NCI-H1105 (cell line): ENCODE data around the gene HTRA3.

Source experiments
- DNase-seq: peaks from one replicate; lab custom pipeline; 2025; lab: John Stamatoyannopoulos, UW

Gene HTRA3

GRCh38 chr4:8280876-8281440 lies 11.4 kb downstream of the HTRA3 start:
- no peak for DNase-seq

- DNase-seq: no peak
These were observed 12.1 kb downstream of the HTRA3 start for GRCh38 chr4:8281519-8282133.

GRCh38 chr4:8282134-8282641 lies 12.6 kb downstream of the HTRA3 start:
- no peak for DNase-seq

GRCh38 chr4:8282742-8283141 lies 13.2 kb downstream of the HTRA3 start:
- DNase-seq: no peak

GRCh38 chr4:8283161-8283560 lies 13.6 kb downstream of the HTRA3 start:
- DNase-seq: no peak

GRCh38 chr4:8283631-8284121 lies 14.1 kb downstream of the HTRA3 start:
- no peak for DNase-seq

- DNase-seq: no peak
These were observed 14.8 kb downstream of the HTRA3 start for GRCh38 chr4:8284391-8284790.

- no peak for DNase-seq
These were observed 15.8 kb downstream of the HTRA3 start for GRCh38 chr4:8285143-8285975.

- no peak for DNase-seq
These were observed 16.6 kb downstream of the HTRA3 start for GRCh38 chr4:8285976-8286718.

GRCh38 chr4:8286719-8287342 lies 17.3 kb downstream of the HTRA3 start:
- no peak for DNase-seq

- no peak for DNase-seq
These were observed 18.1 kb downstream of the HTRA3 start for GRCh38 chr4:8287343-8288280.

- DNase-seq: no peak
These were observed 19.7 kb downstream of the HTRA3 start for GRCh38 chr4:8289151-8289750.

GRCh38 chr4:8289956-8290700 lies 20.6 kb downstream of the HTRA3 start:
- no peak for DNase-seq

GRCh38 chr4:8290701-8290970 lies 21.1 kb downstream of the HTRA3 start:
- no peak for DNase-seq

GRCh38 chr4:8291036-8291682 lies 21.6 kb downstream of the HTRA3 start:
- DNase-seq: no peak

- no peak for DNase-seq
These were observed 22.3 kb downstream of the HTRA3 start for GRCh38 chr4:8291701-8292477.

- no peak for DNase-seq
These were observed 23.0 kb downstream of the HTRA3 start for GRCh38 chr4:8292478-8293107.
